Measurements from ENCODE around the gene SMAD3.

DNA sequence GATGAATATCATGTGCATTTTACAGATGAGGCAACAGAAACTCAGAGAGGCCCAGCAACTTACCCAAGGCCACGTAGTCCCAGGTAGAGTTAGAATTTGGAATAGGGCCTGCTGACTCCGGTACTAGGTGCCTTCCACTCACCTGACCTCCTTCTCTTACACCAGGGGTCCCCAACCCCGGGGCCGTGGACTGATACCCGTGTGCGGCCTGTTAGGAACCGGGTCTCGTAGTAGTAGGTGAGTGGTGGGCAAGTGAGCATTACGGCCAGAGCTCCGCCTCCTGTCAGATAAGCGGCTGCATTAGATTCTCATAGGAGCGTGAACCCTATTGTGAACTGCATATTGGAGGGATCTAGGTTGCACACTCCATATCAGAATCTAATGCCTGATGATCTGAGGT is 64.8 kb downstream of the SMAD3 start:
- TF ChIP-seq POLR2A (IDR thresholded peaks at IDR 0.05; ENCODE audit: low read depth, low read length): no peak
- TF ChIP-seq, protein P1, sequence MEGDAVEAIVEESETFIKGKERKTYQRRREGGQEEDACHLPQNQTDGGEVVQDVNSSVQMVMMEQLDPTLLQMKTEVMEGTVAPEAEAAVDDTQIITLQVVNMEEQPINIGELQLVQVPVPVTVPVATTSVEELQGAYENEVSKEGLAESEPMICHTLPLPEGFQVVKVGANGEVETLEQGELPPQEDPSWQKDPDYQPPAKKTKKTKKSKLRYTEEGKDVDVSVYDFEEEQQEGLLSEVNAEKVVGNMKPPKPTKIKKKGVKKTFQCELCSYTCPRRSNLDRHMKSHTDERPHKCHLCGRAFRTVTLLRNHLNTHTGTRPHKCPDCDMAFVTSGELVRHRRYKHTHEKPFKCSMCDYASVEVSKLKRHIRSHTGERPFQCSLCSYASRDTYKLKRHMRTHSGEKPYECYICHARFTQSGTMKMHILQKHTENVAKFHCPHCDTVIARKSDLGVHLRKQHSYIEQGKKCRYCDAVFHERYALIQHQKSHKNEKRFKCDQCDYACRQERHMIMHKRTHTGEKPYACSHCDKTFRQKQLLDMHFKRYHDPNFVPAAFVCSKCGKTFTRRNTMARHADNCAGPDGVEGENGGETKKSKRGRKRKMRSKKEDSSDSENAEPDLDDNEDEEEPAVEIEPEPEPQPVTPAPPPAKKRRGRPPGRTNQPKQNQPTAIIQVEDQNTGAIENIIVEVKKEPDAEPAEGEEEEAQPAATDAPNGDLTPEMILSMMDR (IDR thresholded peaks at IDR 0.05 in 2 of 3, conservative IDR thresholded peaks at IDR 0.05 in 1 of 3; ENCODE audit: control insufficient read depth in 2 of 3, extremely low read depth in 1 of 3, insufficient read depth in 1 of 3, low read depth in 3 of 3, low read length in 3 of 3): no peak
- no peak for TF ChIP-seq SIN3A (IDR thresholded peaks at IDR 0.05; ENCODE audit: low read depth, low read length)
- TF ChIP-seq TCF12 (IDR thresholded peaks at IDR 0.05; ENCODE audit: low read depth, low read length): no peak
- no peak for TF ChIP-seq REST (IDR thresholded peaks at IDR 0.05; ENCODE audit: low read depth, low read length)
- TF ChIP-seq NR2C2 (IDR thresholded peaks at IDR 0.05; ENCODE audit: borderline replicate concordance, control insufficient read depth, insufficient read length, low read depth): no peak
- TF ChIP-seq CEBPB (IDR thresholded peaks at IDR 0.05; ENCODE audit: borderline replicate concordance in 1 of 2, low read depth in 2 of 2, low read length in 2 of 2): no peak
- no peak for TF ChIP-seq JUND (IDR thresholded peaks at IDR 0.05; ENCODE audit: low read depth, low read length)
- TF ChIP-seq NRF1 (conservative IDR thresholded peaks at IDR 0.05; ENCODE audit: low read depth, low read length): no peak
